GM23338 (cell line): ENCODE results near the gene SERGEF. TPM values are rescaled to one million over a fixed set of nuclear protein-coding genes. Genes with fewer than 3 reads are reported as not detected.

Source experiments
- ATAC-seq: fragments of 200-7000 bp; cut with Tn5 transposase; 3 replicates; pipeline ENCODE4 v1.9.1; 2020
- DNase-seq: peaks from one replicate; pipeline ENCODE4 v3.0.0-alpha.2; 2015; ENCODE audit warnings: low spot score
- H2AFZ ChIP-seq: fragments of 200-600 bp; sonication (generic); 2 replicates; pipeline ENCODE4 v1.8.0; 2016; ENCODE audit warnings: antibody characterized with exemption, mild to moderate bottlenecking, moderate library complexity
- H3F3A ChIP-seq: fragments of 200-600 bp; sonication (generic); replicated peaks from 2 replicates; pipeline ENCODE4 v1.8.0; 2017; ENCODE audit warnings: antibody characterized with exemption, mixed run types, low read depth
- H3K27ac ChIP-seq: fragments of 200-600 bp; sonication (generic); 2 replicates; pipeline ENCODE4 v1.6.1; 2016; ENCODE audit warnings: low read depth
- H3K27me3 ChIP-seq: fragments of 200-600 bp; sonication (generic); 2 replicates; pipeline ENCODE4 v1.8.0; 2016; ENCODE audit warnings: mild to moderate bottlenecking, mixed run types, moderate library complexity; ENCODE audit not compliant: insufficient read depth
- H3K36me3 ChIP-seq: fragments of 200-600 bp; sonication (generic); 2 replicates; pipeline ENCODE4 v1.8.0; 2016; ENCODE audit warnings: mild to moderate bottlenecking; ENCODE audit not compliant: insufficient read depth
- H3K4me1 ChIP-seq: fragments of 200-600 bp; sonication (generic); 2 replicates; pipeline ENCODE4 v1.8.0; 2016; ENCODE audit warnings: mild to moderate bottlenecking, moderate library complexity; ENCODE audit not compliant: insufficient read depth
- H3K4me2 ChIP-seq: fragments of 200-600 bp; sonication (generic); 2 replicates; pipeline ENCODE4 v1.7.1; 2017; ENCODE audit warnings: mixed run types
- H3K4me3 ChIP-seq: fragments of 200-600 bp; sonication (generic); 2 replicates; pipeline ENCODE4 v1.6.1; 2016; ENCODE audit warnings: mixed run types
- H3K79me2 ChIP-seq: fragments of 200-600 bp; sonication (generic); replicated peaks from 2 replicates; pipeline ENCODE4 v1.8.0; 2017; ENCODE audit warnings: mild to moderate bottlenecking; ENCODE audit not compliant: insufficient read depth
- H3K9me2 ChIP-seq: fragments of 200-600 bp; sonication (generic); 2 replicates; pipeline ENCODE4 v1.8.0; 2017; ENCODE audit not compliant: insufficient read depth
- H4K20me1 ChIP-seq: fragments of 200-600 bp; sonication (generic); replicated peaks from 2 replicates; pipeline ENCODE4 v1.8.0; 2017; ENCODE audit warnings: mild to moderate bottlenecking; ENCODE audit not compliant: insufficient read depth
- H3K27ac Mint-ChIP-seq: 2 replicates; pipeline ENCODE4 v1.8.0; 2020; ENCODE audit warnings: inconsistent platforms, mild to moderate bottlenecking, moderate library complexity, mixed read lengths
- H3K27me3 Mint-ChIP-seq: 3 replicates; pipeline ENCODE4 v1.8.0; 2022; ENCODE audit warnings: low read depth, mild to moderate bottlenecking, moderate library complexity, mixed read lengths, inconsistent platforms; ENCODE audit not compliant: insufficient read depth, poor library complexity
- H3K36me3 Mint-ChIP-seq: 3 replicates; pipeline ENCODE4 v1.8.0; 2021; ENCODE audit warnings: low read depth, mild to moderate bottlenecking, inconsistent platforms, moderate library complexity, mixed read lengths
- H3K4me1 Mint-ChIP-seq: 3 replicates; pipeline ENCODE4 v1.8.0; 2020; ENCODE audit warnings: mild to moderate bottlenecking, inconsistent platforms, mixed read lengths
- H3K4me3 Mint-ChIP-seq: 3 replicates; pipeline ENCODE4 v1.8.0; 2021; ENCODE audit warnings: moderate library complexity, mild to moderate bottlenecking, inconsistent platforms, mixed read lengths
- H3K9me3 Mint-ChIP-seq: 3 replicates; pipeline ENCODE4 v1.8.0; 2020; ENCODE audit warnings: moderate library complexity, mild to moderate bottlenecking, inconsistent platforms, mixed read lengths
- CREB1 ChIP-seq: fragments of 250-450 bp; sonication (Bioruptor Pico); IDR thresholded peaks from 2 replicates; pipeline ENCODE4 v1.5.0; 2020; ENCODE audit warnings: low read depth, mild to moderate bottlenecking, moderate library complexity
- NANOG ChIP-seq: IDR thresholded peaks from 2 replicates; pipeline ENCODE4 v1.6.1; 2016; ENCODE audit warnings: antibody characterized with exemption, borderline replicate concordance
- POLR2AphosphoS5 ChIP-seq: IDR thresholded peaks from 2 replicates; pipeline ENCODE4 v1.6.1; 2016; ENCODE audit warnings: antibody characterized with exemption, low read depth
- STAT1 ChIP-seq: IDR thresholded peaks from one replicate; pipeline ENCODE4 v1.6.1; 2016; ENCODE audit warnings: antibody characterized with exemption; ENCODE audit not compliant: unreplicated experiment
- ZNF114 ChIP-seq: fragments of 250-450 bp; sonication (Bioruptor Pico); IDR thresholded peaks from 2 replicates; pipeline ENCODE4 v1.5.0; 2020; ENCODE audit warnings: mild to moderate bottlenecking, moderate library complexity
- polyA plus RNA-seq: library from polyadenylated mRNA; unstranded; fragments of >200 nt; fragmentation: Nextera tagmentation; extraction: Ambion mirVana; gene quantifications from 2 replicates; pipeline ENCODE4 v1.2.1, GENCODE V29; 2016
- total RNA-seq: library from RNA; depleted of rRNA; stranded (reverse); fragments of >200 nt; shearing (Covaris generic); gene quantifications from 2 replicates; pipeline ENCODE4 v1.2.3, GENCODE V29; 2014
- TF ChIP-seq, protein P1 (sequence below): fragments of 250-450 bp; sonication (Bioruptor Pico); IDR thresholded peaks from 2 replicates; pipeline ENCODE4 v1.5.0; 2020; ENCODE audit warnings: mild to moderate bottlenecking, moderate library complexity
- TF ChIP-seq, protein P2 (sequence below): IDR thresholded peaks from 2 replicates; pipeline ENCODE4 v1.6.1; 2016; ENCODE audit warnings: antibody characterized with exemption
- TF ChIP-seq, protein P3 (sequence below), 2 experiments: fragments of 200-600 bp in 1 of 2; sonication (generic) in 1 of 2; conservative IDR thresholded peaks; 2 replicates each; pipeline versions ENCODE4 v1.5.1 to v1.6.1; 2016 to 2017; ENCODE audit warnings: antibody characterized with exemption in 2 of 2, low read depth in 2 of 2, mild to moderate bottlenecking in 2 of 2, moderate library complexity in 1 of 2

SERGEF gene
- total and polyA plus RNA-seq, 2 experiments from 2014 or later: 24.2 to 27.9 TPM

DNA sequence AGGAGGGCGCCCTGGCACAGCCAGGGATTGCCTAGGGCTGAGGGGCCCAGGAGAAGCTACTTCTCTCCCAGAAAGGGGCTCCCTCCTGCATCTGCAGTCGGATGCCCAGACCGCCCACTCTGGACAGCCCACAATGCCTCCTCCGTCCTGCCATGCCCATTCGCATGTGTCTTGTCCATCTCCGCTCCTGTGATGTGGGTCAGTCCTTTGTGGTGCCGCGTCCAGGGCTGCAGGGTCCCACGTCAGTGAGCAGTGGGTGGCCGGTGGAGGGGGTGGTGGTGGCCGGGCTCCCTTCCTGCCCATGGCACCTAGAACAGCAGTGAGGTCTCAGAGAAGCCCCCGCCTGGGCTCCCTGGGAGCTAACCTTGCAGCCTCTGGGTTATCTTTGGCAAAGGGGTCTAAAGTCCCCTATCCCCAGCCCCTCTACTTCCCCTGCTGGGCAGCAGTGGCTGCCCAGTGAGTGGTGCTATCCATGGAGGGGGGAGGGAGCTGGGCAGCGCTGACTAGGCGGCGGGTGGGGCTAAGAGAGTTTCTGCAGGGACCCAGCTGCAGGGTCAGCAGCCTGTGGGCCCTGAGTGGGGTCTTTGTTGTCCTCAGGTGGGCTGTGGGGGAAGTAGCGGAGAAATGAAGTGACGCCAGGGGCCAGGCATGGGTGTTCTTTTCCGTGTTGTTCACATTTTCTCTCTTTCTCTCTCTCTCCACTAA, 237.2 kb downstream of the SERGEF start:
- no peak overlapping the region for H3K27ac ChIP-seq
- no peaks in the 10 kb centered on the region for H3K27me3 ChIP-seq
- no peaks in the 10 kb centered on the region for H3K36me3 ChIP-seq
- no peaks in the 10 kb centered on the region for H3K4me1 ChIP-seq
- no peaks in the 10 kb centered on the region for H3K36me3 Mint-ChIP-seq
- no peak overlapping the region for H3K4me2 ChIP-seq
- H3K4me1 Mint-ChIP-seq: peaks cover 2% of the 10 kb centered on the region; the same call in 2 of the 3 replicates
- ATAC-seq (no peak; the same call in 2 of the 3 replicates), DNase-seq (no peak)
- no peak overlapping the region for H3K27ac Mint-ChIP-seq
- TF ChIP-seq, protein P1, sequence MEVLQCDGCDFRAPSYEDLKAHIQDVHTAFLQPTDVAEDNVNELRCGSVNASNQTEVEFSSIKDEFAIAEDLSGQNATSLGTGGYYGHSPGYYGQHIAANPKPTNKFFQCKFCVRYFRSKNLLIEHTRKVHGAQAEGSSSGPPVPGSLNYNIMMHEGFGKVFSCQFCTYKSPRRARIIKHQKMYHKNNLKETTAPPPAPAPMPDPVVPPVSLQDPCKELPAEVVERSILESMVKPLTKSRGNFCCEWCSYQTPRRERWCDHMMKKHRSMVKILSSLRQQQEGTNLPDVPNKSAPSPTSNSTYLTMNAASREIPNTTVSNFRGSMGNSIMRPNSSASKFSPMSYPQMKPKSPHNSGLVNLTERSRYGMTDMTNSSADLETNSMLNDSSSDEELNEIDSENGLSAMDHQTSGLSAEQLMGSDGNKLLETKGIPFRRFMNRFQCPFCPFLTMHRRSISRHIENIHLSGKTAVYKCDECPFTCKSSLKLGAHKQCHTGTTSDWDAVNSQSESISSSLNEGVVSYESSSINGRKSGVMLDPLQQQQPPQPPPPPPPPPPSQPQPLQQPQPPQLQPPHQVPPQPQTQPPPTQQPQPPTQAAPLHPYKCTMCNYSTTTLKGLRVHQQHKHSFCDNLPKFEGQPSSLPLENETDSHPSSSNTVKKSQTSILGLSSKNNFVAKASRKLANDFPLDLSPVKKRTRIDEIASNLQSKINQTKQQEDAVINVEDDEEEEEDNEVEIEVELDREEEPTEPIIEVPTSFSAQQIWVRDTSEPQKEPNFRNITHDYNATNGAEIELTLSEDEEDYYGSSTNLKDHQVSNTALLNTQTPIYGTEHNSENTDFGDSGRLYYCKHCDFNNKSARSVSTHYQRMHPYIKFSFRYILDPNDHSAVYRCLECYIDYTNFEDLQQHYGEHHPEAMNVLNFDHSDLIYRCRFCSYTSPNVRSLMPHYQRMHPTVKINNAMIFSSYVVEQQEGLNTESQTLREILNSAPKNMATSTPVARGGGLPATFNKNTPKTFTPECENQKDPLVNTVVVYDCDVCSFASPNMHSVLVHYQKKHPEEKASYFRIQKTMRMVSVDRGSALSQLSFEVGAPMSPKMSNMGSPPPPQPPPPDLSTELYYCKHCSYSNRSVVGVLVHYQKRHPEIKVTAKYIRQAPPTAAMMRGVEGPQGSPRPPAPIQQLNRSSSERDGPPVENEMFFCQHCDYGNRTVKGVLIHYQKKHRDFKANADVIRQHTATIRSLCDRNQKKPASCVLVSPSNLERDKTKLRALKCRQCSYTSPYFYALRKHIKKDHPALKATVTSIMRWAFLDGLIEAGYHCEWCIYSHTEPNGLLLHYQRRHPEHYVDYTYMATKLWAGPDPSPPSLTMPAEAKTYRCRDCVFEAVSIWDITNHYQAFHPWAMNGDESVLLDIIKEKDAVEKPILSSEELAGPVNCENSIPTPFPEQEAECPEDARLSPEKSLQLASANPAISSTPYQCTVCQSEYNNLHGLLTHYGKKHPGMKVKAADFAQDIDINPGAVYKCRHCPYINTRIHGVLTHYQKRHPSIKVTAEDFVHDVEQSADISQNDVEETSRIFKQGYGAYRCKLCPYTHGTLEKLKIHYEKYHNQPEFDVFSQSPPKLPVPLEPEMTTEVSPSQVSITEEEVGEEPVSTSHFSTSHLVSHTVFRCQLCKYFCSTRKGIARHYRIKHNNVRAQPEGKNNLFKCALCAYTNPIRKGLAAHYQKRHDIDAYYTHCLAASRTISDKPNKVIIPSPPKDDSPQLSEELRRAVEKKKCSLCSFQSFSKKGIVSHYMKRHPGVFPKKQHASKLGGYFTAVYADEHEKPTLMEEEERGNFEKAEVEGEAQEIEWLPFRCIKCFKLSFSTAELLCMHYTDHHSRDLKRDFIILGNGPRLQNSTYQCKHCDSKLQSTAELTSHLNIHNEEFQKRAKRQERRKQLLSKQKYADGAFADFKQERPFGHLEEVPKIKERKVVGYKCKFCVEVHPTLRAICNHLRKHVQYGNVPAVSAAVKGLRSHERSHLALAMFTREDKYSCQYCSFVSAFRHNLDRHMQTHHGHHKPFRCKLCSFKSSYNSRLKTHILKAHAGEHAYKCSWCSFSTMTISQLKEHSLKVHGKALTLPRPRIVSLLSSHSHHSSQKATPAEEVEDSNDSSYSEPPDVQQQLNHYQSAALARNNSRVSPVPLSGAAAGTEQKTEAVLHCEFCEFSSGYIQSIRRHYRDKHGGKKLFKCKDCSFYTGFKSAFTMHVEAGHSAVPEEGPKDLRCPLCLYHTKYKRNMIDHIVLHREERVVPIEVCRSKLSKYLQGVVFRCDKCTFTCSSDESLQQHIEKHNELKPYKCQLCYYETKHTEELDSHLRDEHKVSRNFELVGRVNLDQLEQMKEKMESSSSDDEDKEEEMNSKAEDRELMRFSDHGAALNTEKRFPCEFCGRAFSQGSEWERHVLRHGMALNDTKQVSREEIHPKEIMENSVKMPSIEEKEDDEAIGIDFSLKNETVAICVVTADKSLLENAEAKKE (CRISPR knock-in tag): no peak
- TF ChIP-seq ZNF114 (CRISPR knock-in tag) (no peak), CREB1 (no peak), POLR2AphosphoS5 (no peak), STAT1 (no peak), NANOG (no peak)
- TF ChIP-seq, protein P2, sequence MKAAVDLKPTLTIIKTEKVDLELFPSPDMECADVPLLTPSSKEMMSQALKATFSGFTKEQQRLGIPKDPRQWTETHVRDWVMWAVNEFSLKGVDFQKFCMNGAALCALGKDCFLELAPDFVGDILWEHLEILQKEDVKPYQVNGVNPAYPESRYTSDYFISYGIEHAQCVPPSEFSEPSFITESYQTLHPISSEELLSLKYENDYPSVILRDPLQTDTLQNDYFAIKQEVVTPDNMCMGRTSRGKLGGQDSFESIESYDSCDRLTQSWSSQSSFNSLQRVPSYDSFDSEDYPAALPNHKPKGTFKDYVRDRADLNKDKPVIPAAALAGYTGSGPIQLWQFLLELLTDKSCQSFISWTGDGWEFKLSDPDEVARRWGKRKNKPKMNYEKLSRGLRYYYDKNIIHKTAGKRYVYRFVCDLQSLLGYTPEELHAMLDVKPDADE: no peak
- TF ChIP-seq, protein P3, sequence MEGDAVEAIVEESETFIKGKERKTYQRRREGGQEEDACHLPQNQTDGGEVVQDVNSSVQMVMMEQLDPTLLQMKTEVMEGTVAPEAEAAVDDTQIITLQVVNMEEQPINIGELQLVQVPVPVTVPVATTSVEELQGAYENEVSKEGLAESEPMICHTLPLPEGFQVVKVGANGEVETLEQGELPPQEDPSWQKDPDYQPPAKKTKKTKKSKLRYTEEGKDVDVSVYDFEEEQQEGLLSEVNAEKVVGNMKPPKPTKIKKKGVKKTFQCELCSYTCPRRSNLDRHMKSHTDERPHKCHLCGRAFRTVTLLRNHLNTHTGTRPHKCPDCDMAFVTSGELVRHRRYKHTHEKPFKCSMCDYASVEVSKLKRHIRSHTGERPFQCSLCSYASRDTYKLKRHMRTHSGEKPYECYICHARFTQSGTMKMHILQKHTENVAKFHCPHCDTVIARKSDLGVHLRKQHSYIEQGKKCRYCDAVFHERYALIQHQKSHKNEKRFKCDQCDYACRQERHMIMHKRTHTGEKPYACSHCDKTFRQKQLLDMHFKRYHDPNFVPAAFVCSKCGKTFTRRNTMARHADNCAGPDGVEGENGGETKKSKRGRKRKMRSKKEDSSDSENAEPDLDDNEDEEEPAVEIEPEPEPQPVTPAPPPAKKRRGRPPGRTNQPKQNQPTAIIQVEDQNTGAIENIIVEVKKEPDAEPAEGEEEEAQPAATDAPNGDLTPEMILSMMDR (conservative IDR thresholded peaks at IDR 0.05; ENCODE audit: low read depth in 2 of 2): no peak
- no peak overlapping the region for H3K4me3 Mint-ChIP-seq
- no peak overlapping the region for H3K4me3 ChIP-seq
- H3K9me3 Mint-ChIP-seq: no peaks in the 10 kb centered on the region
- H2AFZ ChIP-seq: no peak overlapping the region
- H3F3A ChIP-seq: no peaks in the 10 kb centered on the region
- H3K27me3 Mint-ChIP-seq: peaks cover 7% of the 10 kb centered on the region
- H4K20me1 ChIP-seq: no peaks in the 10 kb centered on the region
- no peaks in the 10 kb centered on the region for H3K9me2 ChIP-seq
- H3K79me2 ChIP-seq: no peaks in the 10 kb centered on the region
